IPS-20b (cell line): ENCODE data around the gene RASGEF1B.
"Not testable (repeated sequence)": the region's sequence is repeated elsewhere in the genome, so short reads cannot be mapped to it uniquely, and the experiment has no call there.

Experiments
- H3K27ac ChIP-seq: one replicate; pipeline ENCODE4 v1.5.1; 2013; ENCODE audit warnings: low read length
- H3K27me3 ChIP-seq: 2 replicates; pipeline ENCODE4 v1.6.1; 2013; ENCODE audit warnings: mild to moderate bottlenecking, low read length, inconsistent platforms; ENCODE audit not compliant: insufficient read depth
- H3K36me3 ChIP-seq: 2 replicates; pipeline ENCODE4 v1.6.1; 2013; ENCODE audit warnings: low read depth, mild to moderate bottlenecking, inconsistent platforms, low read length, moderate library complexity; ENCODE audit not compliant: insufficient read depth
- H3K4me1 ChIP-seq: 2 replicates; pipeline ENCODE4 v1.6.1; 2013; ENCODE audit warnings: mild to moderate bottlenecking, control low read depth, inconsistent platforms, low read length, moderate library complexity; ENCODE audit not compliant: insufficient read depth
- H3K4me3 ChIP-seq: 2 replicates; pipeline ENCODE4 v1.5.1; 2013; ENCODE audit warnings: mild to moderate bottlenecking, low read length, inconsistent platforms
- H3K9ac ChIP-seq: 2 replicates; pipeline ENCODE4 v1.6.1; 2013; ENCODE audit warnings: low read depth, mild to moderate bottlenecking, inconsistent platforms, low read length, moderate library complexity
- H3K9me3 ChIP-seq: 2 replicates; pipeline ENCODE4 v1.6.1; 2013; ENCODE audit warnings: mild to moderate bottlenecking, low read depth, low read length, inconsistent platforms; ENCODE audit not compliant: insufficient read depth

The RASGEF1B gene

GRCh38 chr4:81495345-81495744 lies 23.6 kb upstream of the RASGEF1B start:
- Histone ChIP-seq H3K27ac (no peak overlapping the region), H3K36me3 (no peaks in the 10 kb centered on the region), H3K4me3 (no peak overlapping the region), H3K9ac (no peak overlapping the region), H3K4me1 (no peaks in the 10 kb centered on the region; the same call in 1 of the 2 replicates), H3K9me3 (peaks cover 7% of the 10 kb centered on the region; the same call in 1 of the 2 replicates), H3K27me3 (no peaks in the 10 kb centered on the region)

GRCh38 chr4:81494031-81494431 lies 22.3 kb upstream of the RASGEF1B start:
- H3K9me3 ChIP-seq, result peaks cover 7% of the 10 kb centered on the region; the same call in 1 of the 2 replicates

GRCh38 chr4:81492606-81493230 lies 21.0 kb upstream of the RASGEF1B start:
- H3K9me3 ChIP-seq, result peaks cover 7% of the 10 kb centered on the region; the same call in 1 of the 2 replicates
- no peak overlapping the region for H3K27ac ChIP-seq
- no peaks in the 10 kb centered on the region; the same call in 1 of the 2 replicates for H3K4me1 ChIP-seq
- H3K36me3 ChIP-seq, result no peaks in the 10 kb centered on the region
- H3K4me3 ChIP-seq, result no peak overlapping the region
- no peaks in the 10 kb centered on the region for H3K27me3 ChIP-seq
- H3K9ac ChIP-seq, result no peak overlapping the region

More at GRCh38 chr4:81494031-81494431, 22.3 kb upstream of the RASGEF1B start:
- Histone ChIP-seq H3K4me3 (no peak overlapping the region), H3K9ac (no peak overlapping the region), H3K27me3 (no peaks in the 10 kb centered on the region), H3K27ac (no peak overlapping the region), H3K4me1 (no peaks in the 10 kb centered on the region; the same call in 1 of the 2 replicates), H3K36me3 (no peaks in the 10 kb centered on the region)

DNA sequence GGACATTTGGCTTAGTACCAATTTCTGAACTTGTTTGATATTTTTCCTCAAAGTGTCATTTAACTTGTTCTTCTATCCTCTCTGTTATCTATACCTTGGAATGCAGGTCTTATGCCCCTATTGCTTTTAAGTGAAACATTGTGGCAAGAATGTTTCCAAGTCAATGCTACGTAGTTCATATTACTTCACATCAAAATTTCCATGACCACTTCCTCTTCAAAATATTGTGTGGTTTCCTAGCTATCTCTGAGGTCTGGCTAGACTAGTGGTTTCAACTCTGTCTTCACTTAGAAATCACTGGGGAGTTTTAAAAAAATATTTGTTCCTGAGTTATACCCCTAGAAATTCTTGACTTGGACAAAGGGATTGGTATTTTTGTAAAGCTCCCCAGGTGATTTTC lies 20.2 kb upstream of the RASGEF1B start:
- Histone ChIP-seq H3K9ac (no peak overlapping the region), H3K27me3 (no peaks in the 10 kb centered on the region), H3K27ac (no peak overlapping the region), H3K36me3 (no peaks in the 10 kb centered on the region), H3K4me3 (no peak overlapping the region), H3K9me3 (peaks cover 7% of the 10 kb centered on the region; the same call in 1 of the 2 replicates), H3K4me1 (peaks cover under 1% of the 10 kb centered on the region; the same call in 1 of the 2 replicates)

- H3K27ac ChIP-seq, result no peak overlapping the region
- H3K9ac ChIP-seq, result no peak overlapping the region
- H3K4me1 ChIP-seq, result peaks cover 9% of the 10 kb centered on the region; the same call in 1 of the 2 replicates
- no peaks in the 10 kb centered on the region for H3K27me3 ChIP-seq
- H3K9me3 ChIP-seq, result peaks cover 7% of the 10 kb centered on the region; the same call in 1 of the 2 replicates
- H3K4me3 ChIP-seq, result no peak overlapping the region
- no peaks in the 10 kb centered on the region for H3K36me3 ChIP-seq
Observed at GRCh38 chr4:81490403-81491160, 18.9 kb upstream of the RASGEF1B start.

GRCh38 chr4:81486502-81486901 lies 14.8 kb upstream of the RASGEF1B start:
- Histone ChIP-seq H3K9ac (no peak overlapping the region), H3K27ac (peak overlapping the region; percentile 25), H3K4me1 (peaks cover 13% of the 10 kb centered on the region; the same call in 1 of the 2 replicates), H3K4me3 (no peak overlapping the region), H3K36me3 (no peaks in the 10 kb centered on the region), H3K27me3 (no peaks in the 10 kb centered on the region), H3K9me3 (peaks cover under 1% of the 10 kb centered on the region; the same call in 1 of the 2 replicates)

DNA sequence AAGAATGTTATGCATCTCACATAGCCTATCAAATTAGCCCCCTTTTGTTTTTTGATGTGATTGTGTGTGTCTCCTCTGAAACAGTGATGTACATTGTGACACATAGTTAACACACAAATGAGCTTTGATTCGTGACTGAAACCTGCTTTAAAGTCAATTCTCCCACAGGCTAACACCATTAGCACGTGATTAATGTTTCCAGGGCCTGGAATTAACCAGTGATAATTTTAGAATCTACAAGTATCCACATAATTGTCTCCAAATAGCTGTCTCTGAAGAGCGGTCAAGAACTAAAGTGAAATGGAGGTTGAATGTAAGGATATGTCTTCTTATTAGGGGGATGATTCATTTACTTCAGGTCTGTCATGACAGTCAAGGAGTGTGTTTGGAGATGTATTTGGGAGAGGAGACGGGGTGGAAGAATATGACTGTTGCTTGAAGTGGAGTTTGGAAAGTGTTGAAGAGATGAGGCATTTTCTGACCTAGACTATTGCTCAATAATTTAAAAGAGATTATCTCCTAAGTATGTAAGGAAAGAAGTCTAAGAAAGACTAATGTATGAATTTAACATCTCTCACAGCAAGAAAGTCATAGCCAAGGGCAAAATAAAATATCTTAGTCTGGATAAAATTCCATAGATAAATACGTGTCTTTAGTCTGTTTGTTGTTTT lies 13.7 kb upstream of the RASGEF1B start:
- no peak overlapping the region for H3K4me3 ChIP-seq
- no peaks in the 10 kb centered on the region for H3K9me3 ChIP-seq
- no peak overlapping the region for H3K27ac ChIP-seq
- no peaks in the 10 kb centered on the region for H3K27me3 ChIP-seq
- H3K4me1 ChIP-seq, result peaks cover 13% of the 10 kb centered on the region; the same call in 1 of the 2 replicates
- H3K36me3 ChIP-seq, result no peaks in the 10 kb centered on the region
- no peak overlapping the region for H3K9ac ChIP-seq

- Histone ChIP-seq H3K4me1 (peaks cover 13% of the 10 kb centered on the region; the same call in 1 of the 2 replicates), H3K9ac (no peak overlapping the region), H3K9me3 (no peaks in the 10 kb centered on the region), H3K4me3 (no peak overlapping the region), H3K27ac (no peak overlapping the region), H3K27me3 (no peaks in the 10 kb centered on the region), H3K36me3 (no peaks in the 10 kb centered on the region)
Observed at GRCh38 chr4:81482326-81482725, 10.6 kb upstream of the RASGEF1B start.

GRCh38 chr4:81481151-81481550 lies 9.4 kb upstream of the RASGEF1B start:
- H3K27ac ChIP-seq, result no peak overlapping the region
- H3K27me3 ChIP-seq, result no peaks in the 10 kb centered on the region
- no peaks in the 10 kb centered on the region for H3K36me3 ChIP-seq
- no peak overlapping the region for H3K9ac ChIP-seq
- peaks cover 9% of the 10 kb centered on the region; the same call in 1 of the 2 replicates for H3K4me1 ChIP-seq
- H3K4me3 ChIP-seq, result no peak overlapping the region
- no peaks in the 10 kb centered on the region for H3K9me3 ChIP-seq

- not testable (repeated sequence) for H3K4me3 ChIP-seq
Observed at GRCh38 chr4:81479573-81479972, 7.9 kb upstream of the RASGEF1B start.

GRCh38 chr4:81473331-81474265 lies 1.9 kb upstream of the RASGEF1B start:
- H3K4me3 ChIP-seq, H3K4me1 ChIP-seq, H3K36me3 ChIP-seq, H3K9me3 ChIP-seq, H3K9ac ChIP-seq, H3K27ac ChIP-seq: not testable (repeated sequence)
- peaks cover 25% of the 10 kb centered on the region for H3K27me3 ChIP-seq

More at GRCh38 chr4:81479573-81479972, 7.9 kb upstream of the RASGEF1B start:
- H3K9me3 ChIP-seq, H3K36me3 ChIP-seq, H3K4me1 ChIP-seq, H3K27me3 ChIP-seq, H3K9ac ChIP-seq, H3K27ac ChIP-seq: not testable (repeated sequence)
